Activated naive CD4-positive, alpha-beta T cell treated with anti-CD3 and anti-CD28 coated beads, Interleukin-2, amount 50 U/mL, for 72 hours (primary cell): ENCODE measurements around the gene PRIM2. TPM values are rescaled to one million over a fixed set of nuclear protein-coding genes. Genes with fewer than 3 reads are reported as not detected.
"Not testable (repeated sequence)": the region's sequence is repeated elsewhere in the genome, so short reads cannot be mapped to it uniquely, and the experiment has no call there.

Experiments
- ATAC-seq, 2 donors: fragments of 150-1000 bp; cut with Tn5 transposase; 2 replicates each; pipeline ENCODE4 v1.10.0; 2021; ENCODE audit warnings: mild to moderate bottlenecking in 2 of 2, moderate library complexity in 2 of 2
- DNase-seq, 2 donors: peaks; one replicate each; pipeline ENCODE4 v3.0.0; 2021 to 2022; ENCODE audit warnings: low spot score in 2 of 2
- H3K27ac Mint-ChIP-seq, 2 donors: one replicate each; pipeline ENCODE4 v1.8.0; 2022; ENCODE audit warnings: mild to moderate bottlenecking in 2 of 2, mixed read lengths in 2 of 2
- H3K36me3 Mint-ChIP-seq, 2 donors: one replicate each; pipeline ENCODE4 v1.8.0; 2022; ENCODE audit warnings: mixed read lengths in 2 of 2
- H3K9me3 Mint-ChIP-seq, 2 donors: one replicate each; pipeline ENCODE4 v1.8.0; 2022; ENCODE audit warnings: mixed read lengths in 2 of 2
- total RNA-seq, 2 donors: library from RNA; stranded (reverse); gene quantifications; one replicate each; pipeline ENCODE4 v1.2.3, GENCODE V29; 2022

PRIM2 gene
- total RNA-seq, 2 donors from 2014 or later = 45.5 to 67.6 TPM

GRCh38 chr6:57303931-57304681 lies 13.3 kb upstream of the PRIM2 start:
- no peaks in the 10 kb centered on the region for H3K36me3 Mint-ChIP-seq
- no peak overlapping the region for H3K27ac Mint-ChIP-seq
- DNase-seq (no peak), ATAC-seq (no peak)
- H3K9me3 Mint-ChIP-seq = no peaks in the 10 kb centered on the region

DNA sequence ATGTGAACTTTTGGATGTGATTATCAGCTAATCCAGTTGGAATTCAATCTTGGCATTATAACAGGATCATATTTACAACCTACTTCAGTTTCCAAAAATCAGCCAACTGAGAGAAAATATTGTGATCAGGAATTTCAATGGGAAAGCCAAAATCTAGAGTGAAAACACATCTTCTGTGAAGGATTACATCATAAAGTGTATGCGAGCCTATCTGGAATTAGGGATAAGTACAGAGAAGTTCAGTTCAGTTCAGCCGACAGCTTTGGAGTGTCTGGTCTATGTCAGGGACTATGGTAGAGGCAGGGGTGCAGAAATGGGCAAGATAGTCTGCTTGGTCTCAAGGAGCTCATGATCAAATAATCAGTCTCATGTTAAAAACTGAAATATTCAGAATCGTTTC lies 12.3 kb upstream of the PRIM2 start:
- no peak for DNase-seq
- no peak overlapping the region for H3K27ac Mint-ChIP-seq
- no peaks in the 10 kb centered on the region for H3K9me3 Mint-ChIP-seq
- no peaks in the 10 kb centered on the region for H3K36me3 Mint-ChIP-seq
- no peak for ATAC-seq

DNA sequence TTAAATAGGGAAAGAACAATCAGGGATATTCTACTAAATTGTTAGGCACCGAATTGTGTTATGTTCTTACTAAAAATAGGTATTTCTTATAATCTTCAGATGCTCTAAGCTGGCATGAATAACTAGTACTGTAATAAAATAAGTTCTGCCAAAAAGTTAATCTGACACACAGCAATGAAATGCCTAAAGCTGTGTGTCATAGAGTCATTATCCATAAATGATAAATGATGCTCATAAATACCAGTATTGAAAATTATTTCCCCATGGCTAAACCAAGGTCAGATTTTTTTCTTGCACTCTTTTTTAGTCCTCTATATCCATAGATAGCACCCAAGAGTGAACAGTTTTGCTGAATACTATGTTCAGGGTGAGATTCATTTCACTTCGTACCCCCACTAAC lies 11.7 kb upstream of the PRIM2 start:
- H3K27ac Mint-ChIP-seq = no peak overlapping the region
- DNase-seq (no peak), ATAC-seq (no peak)
- no peaks in the 10 kb centered on the region for H3K9me3 Mint-ChIP-seq
- no peaks in the 10 kb centered on the region for H3K36me3 Mint-ChIP-seq

GRCh38 chr6:57306273-57306672 lies 11.2 kb upstream of the PRIM2 start:
- Mint-ChIP-seq H3K27ac (peak overlapping the region in 1 of 2 donors; percentile 9), H3K9me3 (no peaks in the 10 kb centered on the region), H3K36me3 (no peaks in the 10 kb centered on the region)
- DNase-seq = no peak
- no peak for ATAC-seq

- Mint-ChIP-seq H3K36me3 (no peaks in the 10 kb centered on the region), H3K9me3 (no peaks in the 10 kb centered on the region), H3K27ac (no peak overlapping the region)
- no peak for ATAC-seq
- no peak for DNase-seq
These were observed 9.6 kb upstream of the PRIM2 start for GRCh38 chr6:57307850-57308249.

GRCh38 chr6:57308755-57309154 lies 8.7 kb upstream of the PRIM2 start:
- DNase-seq, H3K36me3 Mint-ChIP-seq, H3K27ac Mint-ChIP-seq, H3K9me3 Mint-ChIP-seq, ATAC-seq: not testable (repeated sequence)

- not testable (repeated sequence) for ATAC-seq, H3K9me3 Mint-ChIP-seq, H3K36me3 Mint-ChIP-seq
These were observed 7.2 kb upstream of the PRIM2 start for GRCh38 chr6:57310095-57310816.

GRCh38 chr6:57310817-57311157 lies 6.6 kb upstream of the PRIM2 start:
- DNase-seq = no peak
- no peak overlapping the region for H3K27ac Mint-ChIP-seq
- H3K36me3 Mint-ChIP-seq = no peaks in the 10 kb centered on the region
- H3K9me3 Mint-ChIP-seq = no peaks in the 10 kb centered on the region
- ATAC-seq = no peak

More at GRCh38 chr6:57310095-57310816, 7.2 kb upstream of the PRIM2 start:
- H3K27ac Mint-ChIP-seq, DNase-seq: not testable (repeated sequence)

GRCh38 chr6:57311300-57312003 lies 6.0 kb upstream of the PRIM2 start:
- ATAC-seq, H3K27ac Mint-ChIP-seq: not testable (repeated sequence)

DNA sequence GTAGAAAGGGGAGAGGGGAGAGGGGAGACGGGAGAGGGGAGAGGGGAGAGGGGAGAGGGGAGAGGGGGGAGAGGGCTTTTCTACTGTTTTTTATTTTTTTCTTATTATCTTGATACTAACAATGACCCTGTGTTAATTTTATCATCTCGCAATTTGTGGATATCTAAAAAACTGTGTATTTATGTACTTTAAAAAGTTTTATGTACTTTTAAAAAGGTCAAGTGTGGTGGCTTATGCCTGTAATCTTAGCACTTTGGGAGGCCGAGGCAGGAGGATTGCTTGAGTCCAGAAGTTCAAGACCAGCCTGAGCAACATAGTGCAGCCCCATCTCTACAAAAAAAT lies 5.5 kb upstream of the PRIM2 start:
- Mint-ChIP-seq H3K36me3 (no peaks in the 10 kb centered on the region), H3K9me3 (no peaks in the 10 kb centered on the region), H3K27ac (no peak overlapping the region)
- DNase-seq (no peak), ATAC-seq (no peak)

More at GRCh38 chr6:57311300-57312003, 6.0 kb upstream of the PRIM2 start:
- H3K36me3 Mint-ChIP-seq, H3K9me3 Mint-ChIP-seq, DNase-seq: not testable (repeated sequence)

GRCh38 chr6:57313009-57313408 lies 4.4 kb upstream of the PRIM2 start:
- H3K9me3 Mint-ChIP-seq = no peaks in the 10 kb centered on the region
- DNase-seq (no peak), ATAC-seq (no peak)
- no peak overlapping the region for H3K27ac Mint-ChIP-seq
- peaks cover 6 to 8% of the 10 kb centered on the region in 2 donors for H3K36me3 Mint-ChIP-seq

DNA sequence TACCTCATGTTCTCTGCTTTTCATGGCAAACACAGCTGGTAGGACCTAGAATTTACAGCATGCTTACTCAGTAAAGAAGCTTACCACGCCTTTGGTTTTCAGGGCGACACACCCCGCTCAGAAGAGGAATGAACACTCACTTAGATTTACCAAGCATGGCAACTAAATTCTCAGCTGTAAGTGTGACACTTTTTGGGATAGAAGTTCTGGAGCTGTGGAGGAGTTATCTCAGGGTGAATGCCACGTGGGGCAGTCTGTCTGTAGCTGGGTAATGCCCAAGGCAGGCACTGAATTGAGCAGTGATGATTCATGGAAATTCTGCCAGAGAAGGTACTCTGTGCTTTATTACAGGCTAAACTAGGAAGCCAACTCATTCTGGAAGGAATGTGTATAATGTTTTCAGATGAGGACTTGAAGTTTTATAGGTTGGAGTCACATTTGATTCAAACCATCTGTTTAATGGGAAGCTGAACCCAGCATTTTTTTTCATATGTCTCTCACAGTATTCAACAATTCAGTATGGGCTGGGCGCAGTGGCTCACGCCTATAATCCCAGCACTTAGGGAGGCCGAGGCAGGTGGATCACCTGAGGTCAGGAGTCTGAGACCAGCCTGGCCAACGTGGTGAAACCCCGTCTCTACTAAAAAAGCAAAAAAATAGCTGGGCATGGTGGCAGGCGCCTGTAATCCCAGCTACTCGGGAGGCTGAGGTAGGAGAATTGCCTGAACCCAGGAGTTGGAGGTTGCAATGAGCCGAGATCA lies 3.5 kb upstream of the PRIM2 start:
- no peaks in the 10 kb centered on the region for H3K9me3 Mint-ChIP-seq
- DNase-seq (no peak), ATAC-seq (no peak)
- peaks cover 10 to 12% of the 10 kb centered on the region in 2 donors for H3K36me3 Mint-ChIP-seq
- no peak overlapping the region for H3K27ac Mint-ChIP-seq

DNA sequence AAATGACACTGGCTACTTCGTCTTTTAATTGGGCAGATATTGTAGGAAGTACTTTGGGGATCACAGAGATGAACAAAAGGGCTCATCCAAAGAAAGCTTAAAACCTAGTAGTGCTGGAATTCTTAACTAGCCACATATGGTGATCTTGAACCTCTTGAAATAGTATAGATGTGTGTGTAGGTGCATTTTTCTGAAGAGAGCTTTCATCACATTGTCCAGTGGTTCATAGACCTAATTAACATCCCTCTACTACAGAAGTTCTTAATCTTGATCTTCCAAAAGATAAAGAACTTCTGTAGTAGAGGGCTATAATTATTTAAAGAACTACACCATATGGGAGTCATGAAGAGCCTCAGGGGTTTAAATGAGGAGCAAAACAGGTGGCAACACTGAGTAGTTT lies 2.3 kb upstream of the PRIM2 start:
- Mint-ChIP-seq H3K9me3 (no peaks in the 10 kb centered on the region), H3K36me3 (peaks cover 19 to 24% of the 10 kb centered on the region in 2 donors), H3K27ac (peak overlapping the region in 1 of 2 donors; percentile 38)
- no peak for ATAC-seq
- no peak for DNase-seq

GRCh38 chr6:57315851-57316250 lies 1.6 kb upstream of the PRIM2 start:
- ATAC-seq (no peak), DNase-seq (no peak)
- no peak overlapping the region for H3K27ac Mint-ChIP-seq
- H3K9me3 Mint-ChIP-seq = no peaks in the 10 kb centered on the region
- peaks cover 26 to 31% of the 10 kb centered on the region in 2 donors for H3K36me3 Mint-ChIP-seq

- ATAC-seq (peak; percentile 83 to 90), DNase-seq (peak; percentile 73 to 79)
- Mint-ChIP-seq H3K36me3 (peaks cover 34 to 38% of the 10 kb centered on the region in 2 donors), H3K9me3 (peaks cover 0 to 4% of the 10 kb centered on the region in 2 donors), H3K27ac (peak overlapping the region; percentile 91 to 100)
These were observed 810 bp upstream of the PRIM2 start for GRCh38 chr6:57316581-57317059.

DNA sequence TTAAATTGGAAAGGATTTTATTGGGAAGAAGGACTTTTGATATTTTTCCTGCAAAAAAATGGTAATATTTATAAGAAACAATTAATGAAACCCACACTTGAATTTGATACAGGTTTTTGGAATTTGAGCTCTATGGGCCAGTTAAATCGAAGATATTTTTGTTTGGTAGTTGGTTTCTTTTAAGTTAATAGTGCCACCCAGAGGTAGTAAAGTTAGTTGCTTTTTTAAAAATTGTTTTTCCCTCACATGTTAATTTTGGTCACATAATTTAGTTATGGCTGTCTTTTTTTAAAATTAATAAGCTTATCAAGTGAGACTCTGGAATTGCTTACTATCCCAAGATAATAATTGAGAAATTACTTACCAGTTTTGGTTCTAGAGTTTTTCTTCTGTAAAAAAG lies 7.1 kb downstream of the PRIM2 start:
- Mint-ChIP-seq H3K36me3 (peaks cover 54 to 59% of the 10 kb centered on the region in 2 donors), H3K27ac (no peak overlapping the region), H3K9me3 (peaks cover 5 to 17% of the 10 kb centered on the region in 2 donors)
- DNase-seq (no peak), ATAC-seq (no peak)
